Right lobe of liver (tissue), 4 donors: Measurements from ENCODE around the gene ITGA8.

Experiments used
- CTCF ChIP-seq, 4 donors: fragments of 200-600 bp in 3 of 4; fragments of 450-650 bp in 1 of 4; IDR thresholded peaks; one replicate each; pipeline versions ENCODE4 v1.5.1 to v1.8.0; 2016 to 2022; ENCODE audit warnings: antibody characterized with exemption in 4 of 4, mild to moderate bottlenecking in 2 of 4
- POLR2A ChIP-seq: fragments of 450-650 bp; IDR thresholded peaks from one replicate; pipeline ENCODE4 v1.6.1; 2017; ENCODE audit warnings: antibody characterized with exemption, mild to moderate bottlenecking
- donor health status: DM: no; HTN: no; CAD: no.
- donor health status: DM: no; HTN: no; CAD: no.
- donor health status: DM: no; HTN: yes; CAD: no.

- TF ChIP-seq POLR2A (no peak), CTCF (IDR thresholded peaks at IDR 0.05) (no peak)
Measured at GRCh38 chr10:15743443-15743842, 23.7 kb upstream of the ITGA8 start.
